Raji (cell line): Measurements from ENCODE around the gene ATP5PD.

Experiments
- POLR2A ChIP-seq: IDR thresholded peaks from 2 replicates; pipeline ENCODE4 v1.6.1; 2011; ENCODE audit warnings: low read depth, low read length, control low read depth; ENCODE audit not compliant: insufficient read depth

ATP5PD gene

DNA sequence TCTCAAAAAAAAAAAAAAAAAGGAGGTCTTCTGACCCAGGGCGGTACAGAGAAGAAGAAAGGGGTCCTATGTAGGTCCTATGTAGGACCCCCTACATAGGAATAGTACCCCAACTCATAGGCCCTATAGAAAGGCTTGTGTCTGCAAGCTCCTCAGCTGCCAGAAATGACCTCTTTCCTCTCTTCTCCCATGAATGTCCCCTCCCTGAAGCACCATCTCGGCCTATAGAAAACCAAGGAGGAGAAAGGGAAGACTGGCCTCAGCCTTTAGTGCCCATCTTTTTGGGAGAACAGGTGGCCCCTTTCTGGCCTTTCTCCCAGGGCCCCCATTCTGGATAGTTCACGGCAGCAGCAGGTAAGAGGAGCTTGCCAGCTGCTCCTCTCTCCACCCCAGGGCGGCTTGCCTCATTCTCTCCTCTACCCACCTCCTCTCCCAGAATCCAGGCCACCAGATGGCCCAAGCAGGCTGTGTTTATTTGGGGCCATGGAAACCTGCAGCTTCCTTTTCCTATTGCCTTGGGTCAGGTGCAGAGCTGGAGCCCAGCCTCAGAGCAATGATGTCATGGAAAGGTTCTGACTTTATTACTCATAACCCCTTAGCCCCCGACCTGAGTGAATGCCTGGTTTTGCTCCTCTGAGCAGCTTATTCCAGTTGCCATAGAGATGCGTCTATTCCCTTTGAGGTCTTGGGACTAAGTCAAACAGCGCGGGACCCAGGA is 35.9 kb downstream of the ATP5PD start:
- TF ChIP-seq POLR2A: no peak

DNA sequence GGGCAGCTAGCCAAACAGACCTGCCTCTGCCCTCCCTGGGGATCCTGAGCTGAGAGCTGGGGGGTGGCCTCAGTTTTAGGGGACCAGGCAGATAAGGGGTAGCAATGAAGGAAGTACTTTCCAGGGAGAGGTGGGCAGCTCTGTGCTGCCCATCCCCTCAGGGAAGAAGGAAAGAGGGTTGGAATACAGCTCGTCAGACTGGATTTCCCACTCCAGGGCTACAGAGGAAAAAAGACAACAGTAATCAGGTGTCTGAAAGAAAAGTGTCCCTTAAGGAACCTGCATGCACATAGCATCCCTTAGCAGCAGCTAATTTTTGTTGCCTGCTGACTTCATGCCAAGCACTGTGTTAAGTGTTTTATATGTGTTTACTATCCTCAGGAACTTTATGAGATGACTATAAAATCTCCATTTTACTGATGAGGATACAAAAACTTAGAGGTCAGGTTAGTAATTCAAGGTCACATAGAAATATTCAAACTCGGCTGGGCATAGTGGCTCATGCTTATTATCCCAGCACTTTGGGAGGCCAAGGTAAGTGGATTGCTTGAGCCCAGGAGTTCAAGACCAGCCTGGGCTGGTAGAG is 37.5 kb downstream of the ATP5PD start:
- no peak for TF ChIP-seq POLR2A

DNA sequence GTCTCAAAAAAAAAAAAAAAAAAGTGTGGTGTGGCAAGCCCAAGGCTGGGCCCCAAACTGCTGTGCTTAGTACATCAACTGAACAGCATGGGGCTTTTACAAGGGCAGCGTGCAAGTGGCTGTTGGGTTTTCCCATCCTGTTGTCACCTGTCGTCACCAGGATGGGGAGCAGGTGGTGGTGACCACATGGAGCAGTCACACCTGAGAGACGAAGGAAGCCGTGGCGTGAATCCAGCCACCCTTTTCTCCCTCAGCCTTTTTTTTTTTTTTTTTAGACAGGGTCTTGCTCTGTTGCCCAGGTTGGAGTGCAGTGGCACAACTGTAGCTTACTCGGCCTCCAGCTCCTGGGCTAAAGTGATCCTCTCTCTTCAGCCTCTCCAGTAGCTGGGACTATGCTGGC is 38.4 kb downstream of the ATP5PD start:
- no peak for TF ChIP-seq POLR2A

DNA sequence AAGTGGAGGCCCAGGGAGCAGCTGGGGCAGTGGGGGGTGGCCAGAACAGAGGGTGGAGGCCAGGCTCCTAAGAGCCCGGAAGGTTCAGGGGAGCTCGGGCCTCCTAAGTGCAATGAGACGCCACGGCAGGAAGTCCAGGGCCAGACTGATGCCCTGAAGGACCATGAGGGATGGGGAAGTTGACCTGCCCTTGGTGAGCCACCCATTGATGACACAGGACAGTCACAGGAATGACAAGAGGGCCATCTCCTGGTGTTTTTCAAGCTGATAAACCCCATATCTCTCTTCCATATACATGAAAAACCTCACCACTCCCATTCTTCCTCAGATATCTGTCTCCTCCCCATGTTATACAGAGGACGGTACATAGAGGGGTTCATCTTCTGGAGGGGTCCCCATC is 40.1 kb downstream of the ATP5PD start:
- TF ChIP-seq POLR2A: no peak

DNA sequence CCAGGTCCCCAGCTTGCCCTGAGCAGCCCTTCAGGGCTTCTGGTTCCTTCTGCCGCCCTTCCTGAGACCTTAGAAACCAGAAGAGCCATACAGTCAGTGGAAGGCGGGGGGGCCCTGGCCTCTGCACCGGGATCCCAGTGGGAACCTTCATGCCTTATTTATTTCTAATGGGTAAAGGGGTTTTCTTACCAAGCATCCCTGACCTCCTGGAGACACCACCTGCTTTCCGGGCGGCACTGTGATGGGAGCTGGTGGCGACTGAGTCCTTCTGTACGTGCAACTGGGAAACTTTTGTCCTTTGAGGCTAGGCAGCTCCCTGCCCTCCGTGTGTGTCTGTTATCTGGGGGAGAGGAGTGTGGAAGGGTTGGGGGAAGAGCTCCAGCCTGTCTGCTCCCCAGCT is 41.5 kb downstream of the ATP5PD start:
- TF ChIP-seq POLR2A: no peak

DNA sequence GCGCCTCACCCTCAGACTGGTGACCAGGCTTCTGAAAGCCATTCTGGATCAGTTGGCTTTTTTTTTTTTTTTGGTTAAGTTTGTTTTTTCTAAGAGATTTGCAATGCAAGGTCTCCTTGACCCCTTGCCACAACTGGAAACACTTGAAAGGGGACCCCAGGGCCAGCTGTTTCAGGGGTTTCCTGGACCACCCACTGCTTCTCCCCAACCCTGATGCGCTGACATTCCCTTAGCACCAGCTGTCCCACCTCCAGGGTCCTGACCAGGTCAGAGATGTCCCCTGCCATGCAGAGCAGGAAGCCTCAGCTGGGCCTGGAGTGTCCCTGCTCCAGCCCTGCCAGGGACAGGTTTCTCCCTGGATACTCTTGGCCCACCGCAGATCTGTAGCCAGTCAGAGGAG is 42.4 kb downstream of the ATP5PD start:
- TF ChIP-seq POLR2A: no peak

DNA sequence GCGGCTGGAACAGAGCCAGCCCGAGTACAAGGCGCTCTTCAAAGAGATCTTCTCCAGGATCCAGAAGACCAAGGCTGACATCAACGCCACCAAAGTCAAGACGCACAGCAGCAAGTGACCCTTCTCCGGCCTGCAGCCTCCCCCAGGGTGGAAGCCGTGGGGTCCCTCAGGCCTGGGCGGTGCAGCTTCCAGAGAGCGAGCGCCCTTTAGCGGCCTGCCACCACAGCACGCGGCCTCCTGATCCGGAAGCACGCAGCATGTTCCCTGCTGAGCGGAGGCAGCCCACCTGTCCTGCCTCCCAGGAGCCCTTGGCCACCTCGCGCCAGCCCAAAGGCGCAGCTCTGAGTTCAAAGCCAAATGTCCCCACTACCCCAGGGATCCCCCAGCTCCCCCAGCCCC is 42.8 kb downstream of the ATP5PD start:
- no peak for TF ChIP-seq POLR2A

DNA sequence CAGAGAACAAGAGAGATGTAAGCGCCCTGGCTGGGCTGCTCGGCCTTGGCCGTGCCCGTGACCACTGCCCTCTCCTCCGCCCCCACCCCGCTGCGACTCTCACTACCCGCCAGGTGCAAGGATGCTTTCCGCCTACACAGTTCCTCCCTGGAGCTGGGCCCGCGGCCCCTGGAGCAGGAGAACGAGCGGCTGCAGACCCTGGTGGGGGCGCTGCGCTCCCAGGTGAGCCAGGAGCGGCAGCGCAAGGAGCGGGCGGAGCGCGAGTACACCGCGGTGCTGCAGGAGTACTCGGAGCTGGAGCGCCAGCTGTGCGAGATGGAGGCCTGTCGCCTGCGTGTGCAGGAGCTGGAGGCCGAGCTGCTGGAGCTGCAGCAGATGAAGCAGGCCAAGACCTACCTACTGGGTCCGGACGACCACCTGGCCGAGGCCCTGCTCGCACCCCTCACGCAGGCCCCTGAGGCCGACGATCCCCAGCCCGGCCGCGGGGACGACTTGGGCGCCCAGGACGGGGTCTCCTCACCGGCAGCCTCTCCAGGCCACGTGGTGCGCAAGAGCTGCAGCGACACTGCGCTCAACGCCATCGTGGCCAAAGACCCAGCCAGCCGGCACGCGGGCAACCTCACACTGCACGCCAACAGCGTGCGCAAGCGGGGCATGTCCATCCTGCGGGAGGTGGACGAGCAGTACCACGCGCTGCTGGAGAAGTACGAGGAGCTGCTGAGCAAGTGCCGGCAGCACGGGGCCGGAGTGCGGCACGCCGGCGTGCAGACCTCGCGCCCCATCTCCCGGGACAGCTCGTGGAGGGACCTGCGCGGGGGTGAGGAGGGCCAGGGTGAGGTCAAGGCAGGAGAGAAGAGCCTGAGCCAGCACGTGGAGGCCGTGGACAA is 43.5 kb downstream of the ATP5PD start:
- TF ChIP-seq POLR2A: no peak

DNA sequence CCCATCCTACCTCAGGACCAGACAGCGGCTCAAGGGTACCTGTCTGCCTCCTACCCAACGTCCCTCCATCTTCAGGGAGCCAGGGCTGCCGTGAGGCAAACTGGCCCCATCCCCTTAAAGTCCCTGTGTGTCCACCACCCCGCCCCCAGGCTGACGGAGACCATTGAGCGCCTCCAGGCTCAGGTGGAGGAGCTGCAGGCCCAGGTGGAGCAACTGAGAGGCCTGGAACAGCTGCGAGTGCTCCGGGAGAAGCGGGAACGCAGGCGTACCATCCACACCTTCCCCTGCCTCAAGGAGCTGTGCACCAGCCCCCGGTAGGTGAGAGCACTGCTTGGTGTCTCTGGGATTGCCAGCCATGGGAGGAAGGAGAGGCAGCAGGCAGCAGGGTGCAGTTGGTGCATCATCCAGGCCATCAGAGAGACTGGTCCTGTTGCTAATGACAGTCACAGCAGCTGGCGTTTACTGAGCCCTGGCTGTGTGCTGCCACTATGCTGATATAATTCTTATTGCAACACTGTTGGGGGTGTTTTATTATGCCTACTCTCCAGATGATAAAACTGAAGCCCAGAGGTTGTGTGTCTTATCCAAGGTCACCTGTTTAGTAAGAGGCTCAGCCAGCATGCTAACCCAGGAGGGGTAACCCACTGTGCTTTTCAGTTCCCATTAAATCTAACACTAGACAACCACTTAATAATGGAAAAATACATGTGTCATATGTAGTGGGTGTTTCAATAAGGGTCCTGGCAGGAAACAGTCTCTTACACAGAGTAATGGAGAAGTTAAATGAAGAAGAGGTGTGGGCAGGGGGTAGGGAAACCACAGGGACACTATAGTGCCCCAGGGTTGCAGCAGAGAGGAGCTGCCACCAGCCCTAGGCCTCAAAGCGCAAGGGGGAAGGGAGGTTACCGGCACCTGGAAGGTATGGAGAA is 44.6 kb downstream of the ATP5PD start:
- no peak for TF ChIP-seq POLR2A

DNA sequence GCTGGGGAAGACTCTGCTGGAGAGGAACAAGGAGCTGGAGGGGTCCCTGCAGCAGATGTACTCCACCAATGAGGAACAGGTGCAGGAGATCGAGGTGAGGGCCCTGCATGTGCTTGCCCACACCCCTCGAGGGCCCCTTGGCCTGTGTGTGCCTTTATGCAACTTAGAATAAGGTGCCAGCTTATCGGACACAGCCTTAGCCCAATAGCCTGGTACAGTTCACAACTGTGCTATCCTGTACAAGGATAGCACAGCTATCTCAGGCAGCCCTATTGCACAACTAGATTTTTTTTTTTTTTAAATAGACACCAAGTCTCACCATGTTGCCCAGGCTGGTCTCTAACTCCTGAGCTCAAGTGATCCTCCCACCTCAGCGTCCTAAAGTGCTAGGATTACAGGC is 47.2 kb downstream of the ATP5PD start:
- no peak for TF ChIP-seq POLR2A

DNA sequence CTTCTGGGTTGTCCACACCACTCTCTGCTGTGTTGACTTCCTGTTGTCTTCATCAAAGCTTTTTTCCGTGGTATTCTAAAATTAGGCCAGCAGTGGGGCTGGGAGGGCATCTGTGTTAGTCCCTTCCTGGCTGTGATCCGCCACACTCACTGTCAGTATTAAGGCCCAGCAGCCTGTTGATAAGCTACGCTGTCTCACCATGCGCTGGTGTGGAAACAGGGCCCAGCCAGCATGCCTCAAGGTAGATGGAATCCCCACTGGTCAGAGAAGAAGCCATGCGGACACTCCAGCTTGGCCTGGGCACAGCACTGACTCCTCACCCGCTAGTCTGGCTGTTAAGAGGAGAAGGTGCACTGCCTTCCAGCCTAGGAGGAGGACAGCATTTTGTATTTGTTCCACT is 48.0 kb downstream of the ATP5PD start:
- no peak for TF ChIP-seq POLR2A

DNA sequence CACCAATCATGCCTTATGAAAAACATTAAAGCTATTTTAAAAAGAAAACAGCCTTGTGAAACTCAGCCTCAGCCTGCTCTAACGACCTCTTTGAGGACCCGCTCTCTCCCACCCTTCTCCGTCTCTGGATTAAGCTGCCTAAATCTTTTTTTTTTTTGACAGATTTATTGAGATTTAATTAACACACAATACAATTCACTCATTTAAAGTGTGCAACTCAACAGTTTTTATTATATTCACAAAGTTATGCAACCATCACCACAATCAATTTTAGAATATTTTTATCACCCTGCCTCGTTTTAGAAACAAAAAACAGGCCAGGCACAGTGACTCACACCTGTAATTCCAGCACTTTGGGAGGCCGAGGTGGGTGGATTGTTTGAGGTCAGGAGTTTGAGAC is 50.9 kb downstream of the ATP5PD start:
- no peak for TF ChIP-seq POLR2A

DNA sequence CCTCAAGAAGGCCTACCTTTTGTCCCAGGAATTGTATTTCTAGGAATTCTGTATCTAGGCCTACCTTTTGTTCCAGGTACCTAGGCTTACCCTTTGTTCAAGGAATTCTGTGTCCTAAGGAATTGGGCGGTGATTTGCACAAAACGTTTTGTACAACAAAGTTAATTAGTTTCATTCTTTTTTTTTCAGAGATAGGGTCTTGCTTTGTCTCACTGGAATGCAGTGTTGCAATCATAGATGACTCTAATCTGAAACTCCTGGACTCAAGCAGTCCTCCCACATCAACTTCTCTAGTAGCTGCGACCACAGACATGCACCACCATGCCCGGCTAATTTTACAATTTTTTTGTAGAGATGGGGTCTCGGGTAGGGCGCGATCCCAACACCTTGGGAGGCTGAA is 52.3 kb downstream of the ATP5PD start:
- TF ChIP-seq POLR2A: no peak

DNA sequence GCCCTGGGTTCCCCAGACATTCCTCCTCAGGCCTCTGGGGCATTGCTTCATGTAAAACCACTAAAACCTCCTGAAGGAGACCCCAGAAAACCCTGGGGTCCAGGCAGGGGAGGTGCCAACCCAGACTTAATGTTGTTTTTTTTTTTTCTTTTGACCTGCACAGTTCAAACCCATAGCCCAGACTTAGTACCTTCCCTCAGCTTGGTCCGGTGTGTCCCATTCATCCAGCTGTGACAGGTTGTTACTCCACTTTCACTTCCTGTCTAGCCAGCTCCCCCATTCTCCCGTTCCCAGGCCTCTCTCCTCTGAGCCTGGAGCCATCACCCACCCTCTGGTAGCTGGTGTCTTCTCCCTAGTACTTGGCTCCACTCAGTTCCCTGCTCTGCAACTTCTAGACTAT is 54.5 kb downstream of the ATP5PD start:
- no peak for TF ChIP-seq POLR2A

DNA sequence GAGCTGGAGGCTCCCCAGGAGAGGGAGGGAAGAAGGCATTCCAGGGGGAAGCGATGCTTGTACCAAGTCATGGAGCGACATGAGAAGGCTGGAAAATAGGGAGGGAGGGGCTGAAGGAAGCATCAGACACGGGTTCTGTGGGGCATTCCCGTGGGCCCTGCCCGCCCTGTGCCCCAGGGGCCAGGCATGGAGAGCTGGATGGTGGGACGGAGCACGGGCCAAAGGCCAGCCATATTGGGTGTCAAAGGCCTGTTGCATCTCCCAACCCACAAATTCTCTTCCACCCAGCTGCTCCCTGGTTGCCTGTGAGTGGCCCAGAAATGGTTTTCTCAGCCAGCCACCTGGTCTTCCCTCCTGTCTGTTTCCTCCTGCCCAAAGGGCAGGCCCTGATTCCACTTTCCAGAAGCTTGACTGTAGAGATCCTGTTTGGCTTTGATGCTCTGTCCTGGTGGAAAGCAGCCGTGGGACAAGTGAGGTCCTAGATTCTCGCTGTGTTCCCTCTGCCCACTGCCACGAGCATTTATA is 56.1 kb downstream of the ATP5PD start:
- no peak for TF ChIP-seq POLR2A
